HEK293 (cell line): ENCODE data around the gene GJB5.

ENCODE experiments used
- HOXC10 ChIP-seq: sonication (generic); formaldehyde crosslinking; IDR thresholded peaks from 2 replicates; pipeline ENCODE4 v1.8.1; 2023; ENCODE audit warnings: mild to moderate bottlenecking, missing genetic modification reagents
- KLF1 ChIP-seq: fragments of 450-650 bp; formaldehyde crosslinking; IDR thresholded peaks from 2 replicates; pipeline ENCODE4 v1.5.1; 2016; ENCODE audit warnings: missing biosample characterization, missing genetic modification characterization
- TCF7L2 ChIP-seq: IDR thresholded peaks from 2 replicates; pipeline ENCODE4 v1.6.1; 2011; ENCODE audit warnings: low read depth, mild to moderate bottlenecking, inconsistent platforms, low read length, moderate library complexity, borderline replicate concordance
- YY1 ChIP-seq: fragments of 450-650 bp; formaldehyde crosslinking; IDR thresholded peaks from 2 replicates; pipeline ENCODE4 v1.5.1; 2018; ENCODE audit warnings: missing biosample characterization, missing genetic modification characterization
- ZNF19 ChIP-seq: fragments of 450-650 bp; formaldehyde crosslinking; IDR thresholded peaks from 2 replicates; pipeline ENCODE4; 2016; ENCODE audit warnings: missing biosample characterization, missing genetic modification characterization, low read depth
- ZNF23 ChIP-seq: fragments of 450-650 bp; formaldehyde crosslinking; IDR thresholded peaks from 2 replicates; pipeline ENCODE4 v1.5.1; 2016; ENCODE audit warnings: missing biosample characterization, missing genetic modification characterization, borderline replicate concordance
- TF ChIP-seq, protein P1 (sequence below): fragments of 450-650 bp; formaldehyde crosslinking; IDR thresholded peaks from 2 replicates; pipeline ENCODE4 v1.5.1; 2016; ENCODE audit warnings: missing biosample characterization, missing genetic modification characterization
- TF ChIP-seq, protein P2 (sequence below): fragments of 450-650 bp; formaldehyde crosslinking; conservative IDR thresholded peaks from 2 replicates; pipeline ENCODE4 v1.5.1; 2016; ENCODE audit warnings: low read depth, missing biosample characterization, missing genetic modification characterization
- TF ChIP-seq, protein P3 (sequence below): fragments of 450-650 bp; formaldehyde crosslinking; IDR thresholded peaks from 2 replicates; pipeline ENCODE4 v1.5.1; 2017; ENCODE audit warnings: missing biosample characterization, missing genetic modification characterization
- TF ChIP-seq, protein P4 (sequence below): fragments of 450-650 bp; formaldehyde crosslinking; IDR thresholded peaks from 2 replicates; pipeline ENCODE4 v1.5.1; 2016; ENCODE audit warnings: missing biosample characterization, missing genetic modification characterization

DNA sequence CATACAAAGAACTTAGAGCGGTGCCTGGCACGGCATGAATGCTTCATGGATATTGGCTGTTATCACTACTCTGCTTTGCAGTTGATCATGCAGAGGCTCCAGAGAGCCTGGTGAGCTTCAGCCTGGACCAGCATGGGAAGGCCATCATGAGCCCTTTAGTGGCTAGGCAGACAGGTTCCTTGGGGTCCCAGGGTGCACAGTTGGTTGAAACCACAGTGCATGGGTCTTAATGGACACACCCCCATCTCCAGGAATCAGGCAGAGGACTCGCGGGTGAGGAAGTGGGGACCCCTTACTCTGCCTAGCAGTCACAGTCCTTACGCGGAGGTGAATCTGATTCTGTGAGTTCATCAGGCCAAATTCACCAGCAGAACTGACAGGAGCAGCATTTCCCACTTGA is 1.1 kb downstream of the GJB5 start:
- TF ChIP-seq ZNF19, result no peak
- TF ChIP-seq, protein P1, sequence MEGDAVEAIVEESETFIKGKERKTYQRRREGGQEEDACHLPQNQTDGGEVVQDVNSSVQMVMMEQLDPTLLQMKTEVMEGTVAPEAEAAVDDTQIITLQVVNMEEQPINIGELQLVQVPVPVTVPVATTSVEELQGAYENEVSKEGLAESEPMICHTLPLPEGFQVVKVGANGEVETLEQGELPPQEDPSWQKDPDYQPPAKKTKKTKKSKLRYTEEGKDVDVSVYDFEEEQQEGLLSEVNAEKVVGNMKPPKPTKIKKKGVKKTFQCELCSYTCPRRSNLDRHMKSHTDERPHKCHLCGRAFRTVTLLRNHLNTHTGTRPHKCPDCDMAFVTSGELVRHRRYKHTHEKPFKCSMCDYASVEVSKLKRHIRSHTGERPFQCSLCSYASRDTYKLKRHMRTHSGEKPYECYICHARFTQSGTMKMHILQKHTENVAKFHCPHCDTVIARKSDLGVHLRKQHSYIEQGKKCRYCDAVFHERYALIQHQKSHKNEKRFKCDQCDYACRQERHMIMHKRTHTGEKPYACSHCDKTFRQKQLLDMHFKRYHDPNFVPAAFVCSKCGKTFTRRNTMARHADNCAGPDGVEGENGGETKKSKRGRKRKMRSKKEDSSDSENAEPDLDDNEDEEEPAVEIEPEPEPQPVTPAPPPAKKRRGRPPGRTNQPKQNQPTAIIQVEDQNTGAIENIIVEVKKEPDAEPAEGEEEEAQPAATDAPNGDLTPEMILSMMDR (tag by site-specific recombination), result no peak
- TF ChIP-seq, protein P2, sequence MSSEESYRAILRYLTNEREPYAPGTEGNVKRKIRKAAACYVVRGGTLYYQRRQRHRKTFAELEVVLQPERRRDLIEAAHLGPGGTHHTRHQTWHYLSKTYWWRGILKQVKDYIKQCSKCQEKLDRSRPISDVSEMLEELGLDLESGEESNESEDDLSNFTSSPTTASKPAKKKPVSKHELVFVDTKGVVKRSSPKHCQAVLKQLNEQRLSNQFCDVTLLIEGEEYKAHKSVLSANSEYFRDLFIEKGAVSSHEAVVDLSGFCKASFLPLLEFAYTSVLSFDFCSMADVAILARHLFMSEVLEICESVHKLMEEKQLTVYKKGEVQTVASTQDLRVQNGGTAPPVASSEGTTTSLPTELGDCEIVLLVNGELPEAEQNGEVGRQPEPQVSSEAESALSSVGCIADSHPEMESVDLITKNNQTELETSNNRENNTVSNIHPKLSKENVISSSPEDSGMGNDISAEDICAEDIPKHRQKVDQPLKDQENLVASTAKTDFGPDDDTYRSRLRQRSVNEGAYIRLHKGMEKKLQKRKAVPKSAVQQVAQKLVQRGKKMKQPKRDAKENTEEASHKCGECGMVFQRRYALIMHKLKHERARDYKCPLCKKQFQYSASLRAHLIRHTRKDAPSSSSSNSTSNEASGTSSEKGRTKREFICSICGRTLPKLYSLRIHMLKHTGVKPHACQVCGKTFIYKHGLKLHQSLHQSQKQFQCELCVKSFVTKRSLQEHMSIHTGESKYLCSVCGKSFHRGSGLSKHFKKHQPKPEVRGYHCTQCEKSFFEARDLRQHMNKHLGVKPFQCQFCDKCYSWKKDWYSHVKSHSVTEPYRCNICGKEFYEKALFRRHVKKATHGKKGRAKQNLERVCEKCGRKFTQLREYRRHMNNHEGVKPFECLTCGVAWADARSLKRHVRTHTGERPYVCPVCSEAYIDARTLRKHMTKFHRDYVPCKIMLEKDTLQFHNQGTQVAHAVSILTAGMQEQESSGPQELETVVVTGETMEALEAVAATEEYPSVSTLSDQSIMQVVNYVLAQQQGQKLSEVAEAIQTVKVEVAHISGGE (tag by site-specific recombination), result no peak
- no peak for TF ChIP-seq TCF7L2
- no peak for TF ChIP-seq YY1
- no peak for TF ChIP-seq KLF1 (tag by site-specific recombination)
- no peak for TF ChIP-seq HOXC10 (CRISPR knock-in tag)
- TF ChIP-seq, protein P3, sequence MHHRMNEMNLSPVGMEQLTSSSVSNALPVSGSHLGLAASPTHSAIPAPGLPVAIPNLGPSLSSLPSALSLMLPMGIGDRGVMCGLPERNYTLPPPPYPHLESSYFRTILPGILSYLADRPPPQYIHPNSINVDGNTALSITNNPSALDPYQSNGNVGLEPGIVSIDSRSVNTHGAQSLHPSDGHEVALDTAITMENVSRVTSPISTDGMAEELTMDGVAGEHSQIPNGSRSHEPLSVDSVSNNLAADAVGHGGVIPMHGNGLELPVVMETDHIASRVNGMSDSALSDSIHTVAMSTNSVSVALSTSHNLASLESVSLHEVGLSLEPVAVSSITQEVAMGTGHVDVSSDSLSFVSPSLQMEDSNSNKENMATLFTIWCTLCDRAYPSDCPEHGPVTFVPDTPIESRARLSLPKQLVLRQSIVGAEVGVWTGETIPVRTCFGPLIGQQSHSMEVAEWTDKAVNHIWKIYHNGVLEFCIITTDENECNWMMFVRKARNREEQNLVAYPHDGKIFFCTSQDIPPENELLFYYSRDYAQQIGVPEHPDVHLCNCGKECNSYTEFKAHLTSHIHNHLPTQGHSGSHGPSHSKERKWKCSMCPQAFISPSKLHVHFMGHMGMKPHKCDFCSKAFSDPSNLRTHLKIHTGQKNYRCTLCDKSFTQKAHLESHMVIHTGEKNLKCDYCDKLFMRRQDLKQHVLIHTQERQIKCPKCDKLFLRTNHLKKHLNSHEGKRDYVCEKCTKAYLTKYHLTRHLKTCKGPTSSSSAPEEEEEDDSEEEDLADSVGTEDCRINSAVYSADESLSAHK (tag by site-specific recombination), result no peak
- TF ChIP-seq, protein P4, sequence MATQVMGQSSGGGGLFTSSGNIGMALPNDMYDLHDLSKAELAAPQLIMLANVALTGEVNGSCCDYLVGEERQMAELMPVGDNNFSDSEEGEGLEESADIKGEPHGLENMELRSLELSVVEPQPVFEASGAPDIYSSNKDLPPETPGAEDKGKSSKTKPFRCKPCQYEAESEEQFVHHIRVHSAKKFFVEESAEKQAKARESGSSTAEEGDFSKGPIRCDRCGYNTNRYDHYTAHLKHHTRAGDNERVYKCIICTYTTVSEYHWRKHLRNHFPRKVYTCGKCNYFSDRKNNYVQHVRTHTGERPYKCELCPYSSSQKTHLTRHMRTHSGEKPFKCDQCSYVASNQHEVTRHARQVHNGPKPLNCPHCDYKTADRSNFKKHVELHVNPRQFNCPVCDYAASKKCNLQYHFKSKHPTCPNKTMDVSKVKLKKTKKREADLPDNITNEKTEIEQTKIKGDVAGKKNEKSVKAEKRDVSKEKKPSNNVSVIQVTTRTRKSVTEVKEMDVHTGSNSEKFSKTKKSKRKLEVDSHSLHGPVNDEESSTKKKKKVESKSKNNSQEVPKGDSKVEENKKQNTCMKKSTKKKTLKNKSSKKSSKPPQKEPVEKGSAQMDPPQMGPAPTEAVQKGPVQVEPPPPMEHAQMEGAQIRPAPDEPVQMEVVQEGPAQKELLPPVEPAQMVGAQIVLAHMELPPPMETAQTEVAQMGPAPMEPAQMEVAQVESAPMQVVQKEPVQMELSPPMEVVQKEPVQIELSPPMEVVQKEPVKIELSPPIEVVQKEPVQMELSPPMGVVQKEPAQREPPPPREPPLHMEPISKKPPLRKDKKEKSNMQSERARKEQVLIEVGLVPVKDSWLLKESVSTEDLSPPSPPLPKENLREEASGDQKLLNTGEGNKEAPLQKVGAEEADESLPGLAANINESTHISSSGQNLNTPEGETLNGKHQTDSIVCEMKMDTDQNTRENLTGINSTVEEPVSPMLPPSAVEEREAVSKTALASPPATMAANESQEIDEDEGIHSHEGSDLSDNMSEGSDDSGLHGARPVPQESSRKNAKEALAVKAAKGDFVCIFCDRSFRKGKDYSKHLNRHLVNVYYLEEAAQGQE (tag by site-specific recombination), result no peak
- no peak for TF ChIP-seq ZNF23 (tag by site-specific recombination)
